Activated CD4-positive, alpha-beta T cell treated with anti-CD3 and anti-CD28 coated beads, Interleukin-2, Interleukin-4, amounts not matched to agents 100 ng/mL and 50 ng/mL, durations not matched to agents 16 hours and 8 hours (primary cell): Measurements from ENCODE around the gene KRTAP20-2.

Experiments used
- DNase-seq: peaks from one replicate; pipeline ENCODE4 v3.0.0-alpha.2; 2020; ENCODE audit warnings: low spot score

The KRTAP20-2 gene

DNA sequence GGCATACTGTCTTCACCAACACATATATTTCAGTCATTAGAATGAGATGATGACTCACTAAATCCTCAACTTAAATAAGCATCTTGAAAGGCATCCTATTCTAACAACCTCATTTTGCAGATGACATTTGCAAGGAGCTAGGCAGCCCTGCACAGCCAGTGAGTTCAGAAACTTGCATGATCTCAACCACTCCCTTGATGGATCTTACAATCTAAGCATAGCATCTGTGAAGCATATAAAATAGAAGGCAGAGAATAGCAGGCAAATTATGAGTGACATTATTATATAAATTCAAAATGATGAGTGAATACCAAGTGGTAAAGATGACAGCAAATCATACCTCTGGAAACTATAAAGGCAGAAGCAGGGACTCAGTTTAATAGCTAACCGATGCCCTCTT lies 39.3 kb downstream of the KRTAP20-2 start:
- no peak for DNase-seq

DNA sequence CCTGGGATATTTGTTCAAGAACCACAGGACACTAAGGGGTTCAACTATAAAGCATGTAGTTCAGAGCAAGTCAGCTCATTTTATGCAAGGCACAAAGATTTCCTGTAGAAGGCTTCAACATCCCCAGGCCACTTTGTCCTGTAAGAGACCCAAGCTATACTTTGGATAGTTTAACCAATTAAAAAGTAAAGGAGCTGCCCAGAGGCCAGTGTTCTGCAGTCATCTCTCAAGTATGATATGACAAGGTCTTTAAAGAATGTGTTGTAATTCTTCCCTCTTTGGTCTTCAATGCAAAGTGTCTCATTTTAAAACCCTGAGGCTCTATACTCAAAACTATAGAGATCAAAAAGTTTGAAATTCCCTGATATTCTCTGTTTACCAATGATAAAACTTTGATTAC lies 41.7 kb downstream of the KRTAP20-2 start:
- DNase-seq: no peak

DNA sequence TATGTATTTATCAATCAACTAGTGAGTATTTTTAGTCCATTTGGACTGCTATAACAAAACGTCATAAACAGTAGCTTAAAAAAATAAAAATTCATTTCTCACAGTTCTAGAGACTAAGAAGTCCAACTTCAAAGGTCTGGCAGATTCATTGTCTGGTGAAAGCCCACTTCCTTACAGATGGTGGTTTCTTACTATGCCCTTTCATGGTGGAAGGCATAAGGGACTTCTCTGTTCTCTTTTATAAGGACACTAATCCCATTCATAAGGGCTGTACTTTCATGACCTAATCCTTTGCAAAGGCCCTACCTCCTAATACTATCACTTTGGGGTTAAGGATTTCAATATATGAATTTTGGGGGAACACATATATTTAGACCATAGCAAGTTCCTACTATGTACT lies 45.6 kb downstream of the KRTAP20-2 start:
- DNase-seq: no peak

DNA sequence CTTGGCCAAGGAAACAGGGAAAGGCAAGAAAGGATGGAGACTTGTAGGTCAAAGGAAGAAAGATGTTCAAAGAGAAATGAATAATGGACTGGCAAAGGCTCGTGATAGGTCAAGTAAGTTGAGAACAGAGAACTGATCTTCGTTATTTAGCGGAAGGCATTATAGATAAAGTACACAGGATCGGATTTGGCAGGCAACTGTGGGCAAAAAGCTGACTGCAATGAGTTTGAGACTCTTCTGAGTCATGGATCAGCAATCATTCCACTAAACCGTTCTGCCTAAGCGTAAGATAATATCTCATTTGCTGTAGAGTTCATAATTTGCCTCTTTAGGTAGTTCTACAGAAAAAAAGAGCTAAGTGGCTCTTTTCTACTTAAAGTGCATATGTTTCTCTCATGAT lies 49.5 kb downstream of the KRTAP20-2 start:
- no peak for DNase-seq
